RWPE1 (cell line): Measurements from ENCODE around the gene EVA1B.

Experiments
- CTCF ChIA-PET: fragments of 350-600 bp; sonication (Branson Sonifier 250); formaldehyde crosslinking; extraction: SDS; loops from one replicate; lab custom pipeline; 2021; lab: Yijun Ruan, JAX
- POLR2A ChIA-PET: fragments of 400-600 bp; formaldehyde crosslinking; extraction: SDS; loops from one replicate; lab custom pipeline; 2020; ENCODE audit warnings: antibody characterized with exemption; ENCODE audit not compliant: low non-redundant PET; lab: Yijun Ruan, JAX
- DNase-seq: peaks from one replicate; pipeline ENCODE4 v3.0.0; 2012; ENCODE audit warnings: low spot score
- H3K27ac ChIP-seq: fragments of 450-650 bp; 2 replicates; pipeline ENCODE4 v1.5.1; 2017
- CTCF ChIP-seq: fragments of 450-650 bp; conservative IDR thresholded peaks from 2 replicates; pipeline ENCODE4 v1.5.1; 2017; ENCODE audit warnings: low read depth, mild to moderate bottlenecking

EVA1B gene

GRCh38 chr1:36323636-36324352, at the start of gene EVA1B:
TSS of gene EVA1B (minus strand) at chr1:36323645. CDS start at chr1:36323037, 608 bp downstream.
- peak within 1 kb of the TSS; percentile 72 for H3K27ac ChIP-seq
- no peak for TF ChIP-seq CTCF
- ChIA-PET CTCF (interaction anchor here (0.8 to 1.1 kb wide), 2 partner anchors 19 to 58 kb away, joined by 3 read pairs; no protein-coding TSS in a partner anchor), POLR2A (interaction anchor here (0.7 kb wide), 1 partner anchor 64 kb away, joined by 6 read pairs; no protein-coding TSS in a partner anchor)
- peak; percentile 50 for DNase-seq

- POLR2A ChIA-PET, result interaction anchor here (0.6 kb wide), 1 partner anchor 11 kb away, joined by 3 read pairs; no protein-coding TSS in a partner anchor
- DNase-seq, result no peak
- no peak for TF ChIP-seq CTCF
- CTCF ChIA-PET, result interaction anchor here (0.7 kb wide), 1 partner anchor 52 kb away, joined by 3 read pairs; no protein-coding TSS in a partner anchor
- peak overlapping the region; percentile 98 for H3K27ac ChIP-seq
These were observed 49.2 kb upstream of the EVA1B start for GRCh38 chr1:36372617-36373016.

DNA sequence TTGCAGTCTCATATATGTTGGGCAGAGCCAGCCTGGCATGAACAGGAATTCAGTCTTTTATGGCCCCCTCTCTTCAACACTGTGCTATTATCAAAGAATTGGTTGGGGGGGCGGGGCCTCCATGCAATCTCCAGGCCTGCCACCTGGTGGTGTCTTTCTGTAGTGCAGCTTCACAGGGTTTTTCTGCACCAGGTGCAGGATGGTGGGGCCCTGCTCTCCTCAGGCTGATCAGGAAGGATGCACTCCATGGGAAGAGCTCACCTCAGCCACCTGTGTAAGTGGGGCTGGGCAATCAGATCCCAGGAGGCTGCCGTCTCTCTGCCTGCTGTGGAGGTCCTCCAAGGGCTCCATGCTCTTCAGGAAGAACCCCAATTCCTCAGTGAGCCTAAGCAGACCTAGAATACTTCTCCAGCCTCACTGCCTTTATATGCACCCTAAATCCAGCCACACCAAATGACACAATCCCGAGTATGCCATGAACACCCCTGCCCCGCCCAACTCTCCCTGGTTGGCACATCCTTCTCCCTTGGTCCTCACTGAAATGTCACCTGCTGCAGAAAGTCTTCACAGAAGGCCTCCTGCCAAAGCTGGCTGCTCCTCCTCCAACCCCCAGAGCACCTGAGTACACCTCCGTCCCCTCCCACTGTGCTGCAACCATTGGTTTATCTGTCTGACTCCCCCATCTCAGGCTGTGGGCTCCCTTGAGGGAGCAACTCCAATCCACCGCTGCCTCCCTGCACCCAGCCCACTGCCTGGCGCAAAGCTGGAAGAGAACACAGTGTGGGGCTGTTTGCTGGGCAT, 45.8 kb upstream of the EVA1B start:
- DNase-seq, result peak; percentile 90
- ChIA-PET CTCF (interaction anchor here (0.5 to 1.5 kb wide), 15 partner anchors 12 to 391 kb away, joined by 3 to 17 read pairs (median 4); partner anchors contain the start of gene LSM10), POLR2A (no interaction called here)
- TF ChIP-seq CTCF, result peak; percentile 91
- peak overlapping the region; percentile 51 for H3K27ac ChIP-seq

DNA sequence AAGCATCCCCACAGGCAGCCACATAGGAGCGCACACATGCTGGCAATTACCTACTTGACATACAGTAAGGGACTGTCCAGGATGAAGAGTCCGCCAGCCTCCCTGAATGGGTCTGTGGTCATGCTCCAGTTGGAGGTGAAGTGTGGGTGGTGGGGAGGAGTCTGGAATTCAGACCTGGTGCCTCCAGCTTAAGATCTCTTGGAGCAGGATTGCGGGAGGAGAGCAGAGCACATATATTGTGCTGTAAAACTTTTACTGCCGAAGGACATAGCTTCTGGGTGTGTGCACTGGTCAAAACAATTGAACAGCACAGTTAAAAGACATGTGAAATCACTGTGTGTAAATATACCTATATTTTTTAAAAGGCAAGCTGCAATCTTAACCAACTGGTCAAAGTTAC, 44.4 kb upstream of the EVA1B start:
- ChIA-PET POLR2A (no interaction called here), CTCF (interaction anchor here (0.6 to 1.4 kb wide), 4 partner anchors 25 to 269 kb away, joined by 3 to 7 read pairs (median 4); partner anchors contain the start of gene LSM10)
- TF ChIP-seq CTCF, result no peak
- H3K27ac ChIP-seq, result peak overlapping the region; percentile 13; the same call in 1 of the 2 replicates
- DNase-seq, result no peak

DNA sequence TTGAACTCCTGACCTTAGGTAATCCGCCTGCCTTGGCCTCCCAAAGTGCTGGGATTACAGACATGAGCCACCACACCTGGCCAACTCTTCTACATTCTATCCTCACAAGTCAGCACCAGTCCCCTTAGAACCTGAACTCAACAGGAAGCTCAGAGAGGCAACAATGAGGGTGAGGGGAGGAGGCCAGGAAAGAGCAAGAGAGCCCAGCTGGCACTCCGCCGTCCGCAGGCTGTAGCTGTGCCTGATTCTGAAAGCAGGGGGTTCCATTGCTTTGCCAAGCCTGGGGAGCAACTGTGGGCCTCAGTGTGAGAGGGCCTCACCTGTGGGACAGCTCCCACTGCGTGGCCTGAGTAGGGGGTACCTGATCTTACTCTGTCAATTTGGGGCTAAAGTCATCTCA, 43.6 kb upstream of the EVA1B start:
- TF ChIP-seq CTCF, result no peak
- ChIA-PET POLR2A (no interaction called here), CTCF (interaction anchor here (1.2 kb wide), 1 partner anchor 24 kb away, joined by 7 read pairs; no protein-coding TSS in a partner anchor)
- peak overlapping the region; percentile 13; the same call in 1 of the 2 replicates for H3K27ac ChIP-seq
- no peak for DNase-seq

DNA sequence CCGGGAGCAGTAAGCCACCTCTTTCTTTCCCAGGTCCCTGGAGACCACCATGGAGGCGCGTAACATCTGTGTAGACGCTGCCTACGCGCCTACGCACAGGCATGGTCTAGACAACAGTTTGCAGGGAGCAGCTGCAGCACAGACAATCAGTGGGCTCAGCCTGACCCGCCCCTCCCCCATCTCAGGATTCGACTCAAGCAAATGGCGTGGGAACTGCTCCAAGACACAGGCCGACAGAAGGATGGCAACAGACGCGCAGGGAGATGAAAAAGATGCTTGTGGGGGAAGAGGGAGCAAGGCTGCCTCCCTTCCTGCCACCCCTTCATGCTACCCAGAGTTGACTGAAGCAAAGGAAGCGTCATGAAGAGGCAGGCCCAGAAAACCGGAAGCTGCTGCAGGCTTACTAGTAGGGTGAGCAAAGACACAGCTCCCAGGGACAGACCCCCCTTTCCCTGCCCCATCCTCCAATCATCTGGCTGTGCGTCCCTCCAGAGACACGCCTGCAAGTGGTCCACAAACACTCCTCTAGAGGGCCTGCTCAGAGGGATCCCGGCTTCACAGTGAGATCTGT, 42.7 kb upstream of the EVA1B start:
- DNase-seq, result no peak
- H3K27ac ChIP-seq, result peak overlapping the region; percentile 36
- CTCF ChIA-PET, result no interaction called here
- no peak for TF ChIP-seq CTCF
- POLR2A ChIA-PET, result no interaction called here
